Skin epidermis (tissue), 12 donors: Measurements from ENCODE around the gene LTB.

Source experiments
- H3K27ac ChIP-seq, 21 experiments: fragments of 200-600 bp; sonication (generic) in 11 of 21; one replicate each; pipeline ENCODE4 v1.5.0; 2020; ENCODE audit warnings: mild to moderate bottlenecking in 3 of 21, inconsistent platforms in 2 of 21, moderate library complexity in 2 of 21
- H3K4me3 ChIP-seq, 7 experiments: fragments of 200-600 bp; sonication (generic) in 2 of 7; one replicate each; pipeline ENCODE4 v1.5.0; 2020; ENCODE audit warnings: inconsistent platforms in 2 of 7, mild to moderate bottlenecking in 2 of 7, moderate library complexity in 1 of 7

The LTB gene

GRCh38 chr6:31578184-31579118 is 3.8 kb downstream of the LTB start:
- Histone ChIP-seq H3K27ac (peak overlapping the region in 5 of 21 experiments; percentile 55 to 98 (median 64)), H3K4me3 (peak overlapping the region in 1 of 7 experiments; percentile 58)

- Histone ChIP-seq H3K27ac (peak overlapping the region in 8 of 21 experiments; percentile 40 to 98 (median 63)), H3K4me3 (peak overlapping the region in 6 of 7 experiments; percentile 37 to 58 (median 40))
Observed at GRCh38 chr6:31577579-31577966, 4.7 kb downstream of the LTB start.

GRCh38 chr6:31576897-31577578 is 5.2 kb downstream of the LTB start:
- H3K27ac ChIP-seq = peak overlapping the region in 9 of 21 experiments; percentile 37 to 98 (median 64)
- peak overlapping the region; percentile 31 to 58 (median 40) for H3K4me3 ChIP-seq

GRCh38 chr6:31575952-31576685 is 6.1 kb downstream of the LTB start:
- H3K4me3 ChIP-seq = peak overlapping the region; percentile 31 to 58 (median 40)
- H3K27ac ChIP-seq = peak overlapping the region in 18 of 21 experiments; percentile 34 to 98 (median 72)

GRCh38 chr6:31575335-31575901 is 6.8 kb downstream of the LTB start, which contains the start of gene TNF:
Gene TNF (plus strand): TSS chr6:31575565. CDS start chr6:31575742, 177 bp downstream.
- H3K27ac ChIP-seq = peak within 1 kb of the TSS in 19 of 21 experiments; percentile 34 to 98 (median 72)

GRCh38 chr6:31574106-31575061 is 7.8 kb downstream of the LTB start:
- Histone ChIP-seq H3K4me3 (no peak overlapping the region), H3K27ac (peak overlapping the region in 16 of 21 experiments; percentile 17 to 98 (median 72))

More at GRCh38 chr6:31575335-31575901, 6.8 kb downstream of the LTB start, which contains the start of gene TNF:
- H3K4me3 ChIP-seq = peak within 1 kb of the TSS; percentile 31 to 58 (median 40)

GRCh38 chr6:31573239-31574105 is 8.8 kb downstream of the LTB start:
- H3K4me3 ChIP-seq = no peak overlapping the region
- H3K27ac ChIP-seq = peak overlapping the region in 8 of 21 experiments; percentile 46 to 98 (median 83)

- Histone ChIP-seq H3K4me3 (peak within 1 kb of the TSS in 6 of 7 experiments; percentile 10 to 33 (median 15)), H3K27ac (peak within 1 kb of the TSS in 15 of 21 experiments; percentile 9 to 98 (median 61))
Observed at GRCh38 chr6:31572041-31572911, 9.9 kb downstream of the LTB start, which contains the start of gene LTA. Gene LTA (plus strand): TSS chr6:31572289. CDS start chr6:31572743, 454 bp downstream.

GRCh38 chr6:31569861-31570536 is 12.2 kb downstream of the LTB start:
- H3K27ac ChIP-seq = peak overlapping the region in 1 of 21 experiments; percentile 78
- no peak overlapping the region for H3K4me3 ChIP-seq

GRCh38 chr6:31568537-31568961 is 13.7 kb downstream of the LTB start:
- H3K27ac ChIP-seq = peak overlapping the region in 6 of 21 experiments; percentile 0 to 78 (median 20)
- no peak overlapping the region for H3K4me3 ChIP-seq

GRCh38 chr6:31567531-31568370 is 14.5 kb downstream of the LTB start:
- Histone ChIP-seq H3K4me3 (no peak overlapping the region), H3K27ac (peak overlapping the region in 5 of 21 experiments; percentile 0 to 78 (median 2))

- Histone ChIP-seq H3K27ac (peak overlapping the region in 17 of 21 experiments; percentile 50 to 89 (median 75)), H3K4me3 (no peak overlapping the region)
Observed at GRCh38 chr6:31560697-31561058, 21.5 kb downstream of the LTB start.

- peak overlapping the region in 17 of 21 experiments; percentile 51 to 89 (median 75) for H3K27ac ChIP-seq
- H3K4me3 ChIP-seq = peak overlapping the region in 1 of 7 experiments; percentile 15
Observed at GRCh38 chr6:31559958-31560696, 22.1 kb downstream of the LTB start.

- H3K4me3 ChIP-seq = peak overlapping the region in 1 of 7 experiments; percentile 15
- H3K27ac ChIP-seq = peak overlapping the region in 17 of 21 experiments; percentile 51 to 89 (median 75)
Observed at GRCh38 chr6:31559606-31559957, 22.6 kb downstream of the LTB start.
